HG03558 (cell line): ENCODE measurements around the gene AMN1.
"Not testable (repeated sequence)": the region's sequence is repeated elsewhere in the genome, so short reads cannot be mapped to it uniquely, and the experiment has no call there.

Source experiments
- ATAC-seq: cut with Tn5 transposase; IDR thresholded peaks from one replicate; pipeline ENCODE4 v1.9.1; 2021; ENCODE audit warnings: moderate number of reproducible peaks; ENCODE audit not compliant: unreplicated experiment; ENCODE audit errors: extremely low read depth

AMN1 gene

GRCh38 chr12:31728917-31729640, at the start of gene AMN1:
Gene AMN1 (minus strand): TSS chr12:31729021. CDS start chr12:31729008, 13 bp downstream.
- peak; percentile 82 for ATAC-seq

- ATAC-seq: no peak
Observed at GRCh38 chr12:31773867-31774266, 45.0 kb upstream of the AMN1 start.

- ATAC-seq: no peak
Observed at GRCh38 chr12:31773223-31773750, 44.5 kb upstream of the AMN1 start.

GRCh38 chr12:31772685-31773222, 43.9 kb upstream of the AMN1 start:
- no peak for ATAC-seq

GRCh38 chr12:31772186-31772585, 43.4 kb upstream of the AMN1 start:
- no peak for ATAC-seq

- no peak for ATAC-seq
Observed at GRCh38 chr12:31768046-31768445, 39.2 kb upstream of the AMN1 start.

GRCh38 chr12:31765931-31766330, 37.1 kb upstream of the AMN1 start:
- no peak for ATAC-seq

- no peak for ATAC-seq
Observed at GRCh38 chr12:31759632-31760459, 31.0 kb upstream of the AMN1 start.

- not testable (repeated sequence) for ATAC-seq
Observed at GRCh38 chr12:31758297-31758696, 29.5 kb upstream of the AMN1 start.

- ATAC-seq: no peak
Observed at GRCh38 chr12:31756977-31757420, 28.2 kb upstream of the AMN1 start.

GRCh38 chr12:31752450-31752849, 23.6 kb upstream of the AMN1 start:
- no peak for ATAC-seq

GRCh38 chr12:31751085-31751484, 22.3 kb upstream of the AMN1 start:
- no peak for ATAC-seq

- no peak for ATAC-seq
Observed at GRCh38 chr12:31750747-31751039, 21.9 kb upstream of the AMN1 start.

GRCh38 chr12:31749024-31749704, 20.3 kb upstream of the AMN1 start:
- ATAC-seq: peak; percentile 79

- no peak for ATAC-seq
Observed at GRCh38 chr12:31745242-31745641, 16.4 kb upstream of the AMN1 start.

- not testable (repeated sequence) for ATAC-seq
Observed at GRCh38 chr12:31744363-31744762, 15.5 kb upstream of the AMN1 start.

GRCh38 chr12:31742891-31743290, 14.1 kb upstream of the AMN1 start:
- no peak for ATAC-seq

- no peak for ATAC-seq
Observed at GRCh38 chr12:31740628-31741027, 11.8 kb upstream of the AMN1 start.

- no peak for ATAC-seq
Observed at GRCh38 chr12:31737763-31738162, 8.9 kb upstream of the AMN1 start.

GRCh38 chr12:31737345-31737744, 8.5 kb upstream of the AMN1 start:
- ATAC-seq: no peak

- ATAC-seq: no peak
Observed at GRCh38 chr12:31736472-31736871, 7.7 kb upstream of the AMN1 start.
